Endodermal cell (in vitro differentiated cells): ENCODE results near the gene KDM5A. TPM values are rescaled to one million over a fixed set of nuclear protein-coding genes. Genes with fewer than 3 reads are reported as not detected.

ENCODE experiments used
- DNase-seq: peaks from one replicate; pipeline ENCODE4 v3.0.0-alpha.2; 2017
- H3K27ac ChIP-seq: 2 replicates; pipeline ENCODE4 v1.5.1; 2013; ENCODE audit warnings: mild to moderate bottlenecking, low read depth, low read length, moderate library complexity
- H3K27me3 ChIP-seq: 2 replicates; pipeline ENCODE4 v1.6.1; 2013; ENCODE audit warnings: mild to moderate bottlenecking, low read length, moderate library complexity; ENCODE audit not compliant: insufficient read depth, control insufficient read depth, poor library complexity, severe bottlenecking
- H3K36me3 ChIP-seq: 2 replicates; pipeline ENCODE4 v1.7.0; 2013; ENCODE audit warnings: mild to moderate bottlenecking, low read length, moderate library complexity; ENCODE audit not compliant: control insufficient read depth, insufficient read depth
- H3K4me1 ChIP-seq: one replicate; pipeline ENCODE4 v1.7.0; 2013; ENCODE audit warnings: low read length; ENCODE audit not compliant: control insufficient read depth, insufficient read depth
- H3K4me3 ChIP-seq: 2 replicates; pipeline ENCODE4 v1.5.1; 2013; ENCODE audit warnings: mild to moderate bottlenecking, low read length, moderate library complexity
- H3K9ac ChIP-seq: 2 replicates; pipeline ENCODE4 v1.6.1; 2013; ENCODE audit warnings: mild to moderate bottlenecking, low read length, moderate library complexity; ENCODE audit not compliant: poor library complexity, severe bottlenecking; ENCODE audit errors: extremely low read depth
- H3K9me3 ChIP-seq: 2 replicates; pipeline ENCODE4 v1.6.1; 2013; ENCODE audit warnings: mild to moderate bottlenecking, low read length, moderate library complexity; ENCODE audit not compliant: control insufficient read depth
- H3K27ac Mint-ChIP-seq: 2 replicates; pipeline ENCODE4 v1.8.0; 2020; ENCODE audit warnings: mixed read lengths
- H3K27me3 Mint-ChIP-seq: 2 replicates; pipeline ENCODE4 v1.8.0; 2021; ENCODE audit warnings: mild to moderate bottlenecking, mixed read lengths; ENCODE audit not compliant: insufficient read depth
- H3K36me3 Mint-ChIP-seq: 2 replicates; pipeline ENCODE4 v1.8.0; 2020; ENCODE audit warnings: low read depth, mixed read lengths
- H3K4me1 Mint-ChIP-seq: 2 replicates; pipeline ENCODE4 v1.8.0; 2020; ENCODE audit warnings: mixed read lengths
- H3K4me3 Mint-ChIP-seq: 2 replicates; pipeline ENCODE4 v1.8.0; 2020; ENCODE audit warnings: mild to moderate bottlenecking, moderate library complexity, mixed read lengths
- H3K9me3 Mint-ChIP-seq: 2 replicates; pipeline ENCODE4 v1.8.0; 2020; ENCODE audit warnings: mild to moderate bottlenecking, mixed read lengths
- WGBS, 2 experiments: methylation state at CpG; one replicate each; pipeline versions ENCODE4 v1.1.5 to v1.1.7; 2013; ENCODE audit warnings: missing lambda C conversion rate in 2 of 2, mixed read lengths in 1 of 2; ENCODE audit not compliant: insufficient coverage in 1 of 2, insufficient read length in 1 of 2; 5-methylcytosine and 5-hydroxymethylcytosine counted together
- total RNA-seq, 2 donors: library from RNA; stranded (reverse); fragmentation: NEBNext Ultra II Directional in 1 of 2; extraction: Animal tissue kit (Norgen Biotek cat#: 25700) in 1 of 2; gene quantifications; 2 replicates in 1 of 2; 3 replicates in 1 of 2; pipeline ENCODE4 v1.2.1, GENCODE V29; 2021
- TF ChIP-seq, protein P1 (sequence below): fragments of 200-600 bp; sonication (generic); conservative IDR thresholded peaks from 2 replicates; pipeline ENCODE4 v1.5.0; 2021; ENCODE audit warnings: antibody characterized with exemption, mild to moderate bottlenecking

KDM5A gene
- total RNA-seq, 2 donors from 2014 or later: 59.9 to 157 TPM

GRCh38 chr12:264269-264668, 124.9 kb downstream of the KDM5A start:
- Histone ChIP-seq H3K36me3 (no peaks in the 10 kb centered on the region), H3K27ac (no peak overlapping the region), H3K9me3 (no peaks in the 10 kb centered on the region), H3K4me3 (no peak overlapping the region), H3K9ac (no peak overlapping the region), H3K27me3 (peaks cover 11% of the 10 kb centered on the region), H3K4me1 (no peaks in the 10 kb centered on the region)
- H3K4me1 Mint-ChIP-seq: peaks cover 38% of the 10 kb centered on the region
- no peaks in the 10 kb centered on the region for H3K36me3 Mint-ChIP-seq
- peaks cover 46% of the 10 kb centered on the region for H3K27me3 Mint-ChIP-seq
- 85 to 95% methylated on average over 3 of the region's 3 CpGs for WGBS, 2 experiments
- TF ChIP-seq, protein P1, sequence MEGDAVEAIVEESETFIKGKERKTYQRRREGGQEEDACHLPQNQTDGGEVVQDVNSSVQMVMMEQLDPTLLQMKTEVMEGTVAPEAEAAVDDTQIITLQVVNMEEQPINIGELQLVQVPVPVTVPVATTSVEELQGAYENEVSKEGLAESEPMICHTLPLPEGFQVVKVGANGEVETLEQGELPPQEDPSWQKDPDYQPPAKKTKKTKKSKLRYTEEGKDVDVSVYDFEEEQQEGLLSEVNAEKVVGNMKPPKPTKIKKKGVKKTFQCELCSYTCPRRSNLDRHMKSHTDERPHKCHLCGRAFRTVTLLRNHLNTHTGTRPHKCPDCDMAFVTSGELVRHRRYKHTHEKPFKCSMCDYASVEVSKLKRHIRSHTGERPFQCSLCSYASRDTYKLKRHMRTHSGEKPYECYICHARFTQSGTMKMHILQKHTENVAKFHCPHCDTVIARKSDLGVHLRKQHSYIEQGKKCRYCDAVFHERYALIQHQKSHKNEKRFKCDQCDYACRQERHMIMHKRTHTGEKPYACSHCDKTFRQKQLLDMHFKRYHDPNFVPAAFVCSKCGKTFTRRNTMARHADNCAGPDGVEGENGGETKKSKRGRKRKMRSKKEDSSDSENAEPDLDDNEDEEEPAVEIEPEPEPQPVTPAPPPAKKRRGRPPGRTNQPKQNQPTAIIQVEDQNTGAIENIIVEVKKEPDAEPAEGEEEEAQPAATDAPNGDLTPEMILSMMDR: no peak
- no peak overlapping the region for H3K27ac Mint-ChIP-seq
- no peaks in the 10 kb centered on the region for H3K9me3 Mint-ChIP-seq
- no peak for DNase-seq
- H3K4me3 Mint-ChIP-seq: no peak overlapping the region

DNA sequence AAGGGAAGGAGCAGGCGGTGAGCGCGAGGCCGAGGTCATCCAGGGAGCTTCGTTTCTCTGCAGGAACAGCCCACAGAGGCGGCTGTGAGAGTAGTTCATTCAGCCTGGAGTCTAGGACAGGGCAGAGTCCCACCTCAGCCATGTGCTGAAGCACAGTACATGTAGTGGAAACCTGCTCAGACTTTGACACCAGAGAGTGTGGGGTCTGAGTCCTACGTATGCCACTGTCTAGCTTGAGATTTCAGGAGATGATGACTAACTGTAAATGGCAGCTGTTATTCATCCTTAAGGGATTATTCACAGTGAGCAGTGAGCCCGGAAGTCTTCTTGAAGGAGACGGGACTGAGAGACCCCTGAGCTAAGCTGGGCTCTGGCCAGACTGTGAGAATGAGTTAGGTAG, 125.5 kb downstream of the KDM5A start:
- Mint-ChIP-seq H3K9me3 (no peaks in the 10 kb centered on the region), H3K4me3 (no peak overlapping the region), H3K36me3 (no peaks in the 10 kb centered on the region), H3K4me1 (peaks cover 38% of the 10 kb centered on the region), H3K27ac (no peak overlapping the region), H3K27me3 (peaks cover 48% of the 10 kb centered on the region)
- no peak overlapping the region for H3K27ac ChIP-seq
- no peaks in the 10 kb centered on the region for H3K4me1 ChIP-seq
- peaks cover 14% of the 10 kb centered on the region for H3K27me3 ChIP-seq
- no peaks in the 10 kb centered on the region for H3K36me3 ChIP-seq
- H3K9ac ChIP-seq: no peak overlapping the region
- TF ChIP-seq, protein P1: no peak
- 89 to 97% methylated on average over 8 to 9 of the region's 9 CpGs for WGBS, 2 experiments
- DNase-seq: no peak
- H3K4me3 ChIP-seq: no peak overlapping the region
- H3K9me3 ChIP-seq: no peaks in the 10 kb centered on the region

DNA sequence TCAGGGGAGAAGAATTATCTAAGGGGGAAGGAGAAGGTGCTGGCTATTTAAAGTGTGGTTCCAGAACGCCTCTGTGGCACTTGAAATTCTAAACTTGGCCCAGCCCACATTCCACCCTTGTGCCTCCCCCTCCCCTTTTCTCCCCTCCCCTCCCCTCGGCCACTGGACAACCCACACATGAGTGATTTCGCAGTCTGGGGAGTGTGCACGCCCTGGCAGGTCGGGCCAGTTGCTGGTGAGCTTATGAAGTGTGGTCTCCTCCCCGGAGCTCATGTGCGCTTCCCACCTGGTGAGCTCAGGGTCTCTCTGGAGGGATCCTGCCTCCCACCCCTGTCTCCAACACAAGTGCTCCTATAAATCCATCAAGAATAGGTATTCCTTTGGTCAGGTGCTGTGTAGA, 126.3 kb downstream of the KDM5A start, which contains the start of gene SLC6A13:
SLC6A13 (minus strand) TSS at position 20 of the 400 bp plus-strand sequence. CDS start 2,784 bp downstream, outside the sequence.
- Histone ChIP-seq H3K4me3 (no peak within 1 kb of the TSS), H3K4me1 (no peaks in the 10 kb centered on the region), H3K27ac (no peak within 1 kb of the TSS), H3K27me3 (peaks cover 19% of the 10 kb centered on the region), H3K36me3 (no peaks in the 10 kb centered on the region), H3K9me3 (no peaks in the 10 kb centered on the region), H3K9ac (no peak within 1 kb of the TSS)
- TF ChIP-seq, protein P1: no peak
- Mint-ChIP-seq H3K27me3 (peaks cover 56% of the 10 kb centered on the region), H3K4me3 (no peak within 1 kb of the TSS), H3K4me1 (peaks cover 38% of the 10 kb centered on the region), H3K9me3 (no peaks in the 10 kb centered on the region), H3K36me3 (no peaks in the 10 kb centered on the region), H3K27ac (no peak within 1 kb of the TSS)
- DNase-seq: no peak
- 82% methylated on average over 7 of the region's 7 CpGs; no CpG with 5 or more reads in 1 of the 2 experiments for WGBS, 2 experiments
